Thyroid gland (tissue), 4 donors: ENCODE results near the gene RIT2. TPM values are rescaled to one million over a fixed set of nuclear protein-coding genes. Genes with fewer than 3 reads are reported as not detected.

Experiments used
- DNase-seq, 2 donors: peaks; one replicate each; pipeline ENCODE4 v3.0.0-alpha.2; 2019
- H3K27ac ChIP-seq, 3 donors: fragments of 200-600 bp; sonication (generic); 1 replicate in 2 of 3; 2 replicates in 1 of 3; pipeline ENCODE4 v1.5.1; 2016 to 2019; ENCODE audit warnings: mild to moderate bottlenecking in 1 of 3, moderate library complexity in 1 of 3
- H3K27me3 ChIP-seq: fragments of 200-600 bp; sonication (generic); one replicate; pipeline ENCODE4 v1.5.1; 2019
- H3K36me3 ChIP-seq, 2 donors: fragments of 200-600 bp; sonication (generic); one replicate each; pipeline ENCODE4 v1.5.1; 2016 to 2019
- H3K4me1 ChIP-seq, 2 donors: fragments of 200-600 bp; sonication (generic); one replicate each; pipeline ENCODE4 v1.5.1; 2017 to 2019
- H3K4me3 ChIP-seq, 3 donors: fragments of 200-600 bp; sonication (generic); replicated peaks in 1 of 3; 1 replicate in 2 of 3; 2 replicates in 1 of 3; pipeline ENCODE4 v1.5.1; 2016; ENCODE audit warnings: mild to moderate bottlenecking in 1 of 3
- H3K9me3 ChIP-seq: fragments of 200-600 bp; sonication (generic); one replicate; pipeline ENCODE4 v1.5.1; 2017
- CTCF ChIP-seq, 6 experiments: fragments of 200-600 bp in 3 of 6; fragments of 450-650 bp in 3 of 6; sonication (generic) in 3 of 6; IDR thresholded peaks; one replicate each; pipeline ENCODE4 v1.5.1; 2016 to 2019; ENCODE audit warnings: antibody characterized with exemption in 6 of 6, mild to moderate bottlenecking in 2 of 6, inconsistent platforms in 1 of 6, moderate library complexity in 1 of 6
- POLR2A ChIP-seq, 2 donors: fragments of 450-650 bp; IDR thresholded peaks; one replicate each; pipeline ENCODE4 v1.6.1; 2017; ENCODE audit warnings: antibody characterized with exemption in 2 of 2, mild to moderate bottlenecking in 2 of 2, moderate library complexity in 1 of 2
- WGBS, 2 donors: methylation state at CpG; one replicate each; pipeline ENCODE4 v1.1.5; 2017; 5-methylcytosine and 5-hydroxymethylcytosine counted together
- intact Hi-C: fragments of 100-400 bp; cut with DNase I; formaldehyde crosslinking; loops from one replicate; pipeline ENCODE4 v1.15.1; 2023
- total RNA-seq, 4 donors: library from RNA; depleted of rRNA; stranded (reverse); fragments of >200 nt; gene quantifications; one replicate each; pipeline ENCODE4 v1.2.3, GENCODE V29; 2016

The RIT2 gene
- total RNA-seq, 4 donors from 2014 or later, result not detected

GRCh38 chr18:42931491-42931890, 184.0 kb downstream of the RIT2 start:
- no peaks in the 10 kb centered on the region for H3K4me1 ChIP-seq
- no peaks in the 10 kb centered on the region for H3K36me3 ChIP-seq
- WGBS, 2 donors, result 23 to 28% methylated on average over 3 of the region's 3 CpGs
- DNase-seq, result no peak
- no peaks in the 10 kb centered on the region for H3K9me3 ChIP-seq
- no peak overlapping the region for H3K4me3 ChIP-seq
- H3K27ac ChIP-seq, result no peak overlapping the region
- TF ChIP-seq POLR2A (IDR thresholded peaks at IDR 0.05) (no peak), CTCF (IDR thresholded peaks at IDR 0.05) (no peak)
- intact Hi-C loops, result no loop called here
- H3K27me3 ChIP-seq, result no peaks in the 10 kb centered on the region

GRCh38 chr18:42929857-42930256, 185.6 kb downstream of the RIT2 start:
- Histone ChIP-seq H3K9me3 (no peaks in the 10 kb centered on the region), H3K4me3 (no peak overlapping the region), H3K27me3 (no peaks in the 10 kb centered on the region), H3K27ac (no peak overlapping the region), H3K4me1 (no peaks in the 10 kb centered on the region), H3K36me3 (no peaks in the 10 kb centered on the region)
- intact Hi-C loops, result no loop called here
- 70 to 72% methylated on average over 3 of the region's 3 CpGs for WGBS, 2 donors
- DNase-seq, result no peak
- TF ChIP-seq POLR2A (IDR thresholded peaks at IDR 0.05), result no peak
- TF ChIP-seq CTCF (IDR thresholded peaks at IDR 0.05), result no peak

- intact Hi-C loops, result no loop called here
- H3K36me3 ChIP-seq, result no peaks in the 10 kb centered on the region
- 95 to 98% methylated on average over 1 of the region's 1 CpG for WGBS, 2 donors
- no peaks in the 10 kb centered on the region for H3K4me1 ChIP-seq
- TF ChIP-seq POLR2A (IDR thresholded peaks at IDR 0.05) (no peak), CTCF (IDR thresholded peaks at IDR 0.05) (no peak)
- H3K9me3 ChIP-seq, result no peaks in the 10 kb centered on the region
- DNase-seq, result no peak
- H3K4me3 ChIP-seq, result no peak overlapping the region
- no peak overlapping the region for H3K27ac ChIP-seq
- no peaks in the 10 kb centered on the region for H3K27me3 ChIP-seq
These were observed 186.3 kb downstream of the RIT2 start for GRCh38 chr18:42929181-42929580.

GRCh38 chr18:42925036-42925435, 190.4 kb downstream of the RIT2 start:
- 88 to 90% methylated on average over 2 of the region's 2 CpGs for WGBS, 2 donors
- no peaks in the 10 kb centered on the region for H3K9me3 ChIP-seq
- no peak overlapping the region for H3K27ac ChIP-seq
- H3K4me1 ChIP-seq, result no peaks in the 10 kb centered on the region
- H3K4me3 ChIP-seq, result no peak overlapping the region
- intact Hi-C loops, result no loop called here
- no peak for DNase-seq
- no peaks in the 10 kb centered on the region for H3K27me3 ChIP-seq
- no peaks in the 10 kb centered on the region for H3K36me3 ChIP-seq
- TF ChIP-seq CTCF (IDR thresholded peaks at IDR 0.05) (no peak), POLR2A (IDR thresholded peaks at IDR 0.05) (no peak)

- no peaks in the 10 kb centered on the region for H3K4me1 ChIP-seq
- H3K27me3 ChIP-seq, result no peaks in the 10 kb centered on the region
- no peaks in the 10 kb centered on the region for H3K36me3 ChIP-seq
- no peak for DNase-seq
- no peak overlapping the region for H3K4me3 ChIP-seq
- intact Hi-C loops, result no loop called here
- whole genome bisulfite sequencing, 2 donors, result 90% methylated on average over 3 of the region's 3 CpGs
- TF ChIP-seq CTCF (IDR thresholded peaks at IDR 0.05) (no peak), POLR2A (IDR thresholded peaks at IDR 0.05) (no peak)
- H3K9me3 ChIP-seq, result no peaks in the 10 kb centered on the region
- no peak overlapping the region for H3K27ac ChIP-seq
These were observed 193.1 kb downstream of the RIT2 start for GRCh38 chr18:42922363-42922762.
